Hematopoietic multipotent progenitor cell treated with erythropoietin and hydrocortisone succinate and interleukin-3 and kit ligand, for 6 days (in vitro differentiated cells): Measurements from ENCODE around the gene ARID3A.

Experiments used
- DNase-seq: peaks from one replicate; pipeline ENCODE4 v3.0.0-alpha.2; 2015

ARID3A gene

GRCh38 chr19:912181-913079 is 13.4 kb upstream of the ARID3A start:
- DNase-seq, result no peak

- DNase-seq, result peak; percentile 78
Observed at GRCh38 chr19:913080-913748, 12.6 kb upstream of the ARID3A start, which contains the start of gene R3HDM4. Gene R3HDM4, minus strand, starts transcription at chr19:913219. Its CDS starts 62 bp downstream, at chr19:913157.

- peak; percentile 50 for DNase-seq
Observed at GRCh38 chr19:916645-917322, 9.1 kb upstream of the ARID3A start.

GRCh38 chr19:917323-918151 is 8.3 kb upstream of the ARID3A start, which contains the start of gene KISS1R:
Gene KISS1R, plus strand, starts transcription at chr19:917333. Its CDS starts 170 bp downstream, at chr19:917503.
- DNase-seq, result peak; percentile 62

- DNase-seq, result no peak
Observed at GRCh38 chr19:918152-918437, 7.7 kb upstream of the ARID3A start.

GRCh38 chr19:918481-919198 is 7.2 kb upstream of the ARID3A start:
- no peak for DNase-seq

GRCh38 chr19:919199-920050 is 6.4 kb upstream of the ARID3A start:
- DNase-seq, result peak; percentile 58

GRCh38 chr19:920051-920864 is 5.6 kb upstream of the ARID3A start:
- peak; percentile 65 for DNase-seq

- peak; percentile 52 for DNase-seq
Observed at GRCh38 chr19:924553-925086, 1.2 kb upstream of the ARID3A start.

- DNase-seq, result peak; percentile 90
Observed at GRCh38 chr19:925087-925525, 729 bp upstream of the ARID3A start.

- no peak for DNase-seq
Observed at GRCh38 chr19:926323-926588, 421 bp downstream of the ARID3A start.

- peak; percentile 84 for DNase-seq
Observed at GRCh38 chr19:926589-927350, 935 bp downstream of the ARID3A start.

- DNase-seq, result no peak
Observed at GRCh38 chr19:927351-927779, 1.5 kb downstream of the ARID3A start.

GRCh38 chr19:927780-928401 is 2.1 kb downstream of the ARID3A start:
- DNase-seq, result no peak

GRCh38 chr19:928471-929202 is 2.8 kb downstream of the ARID3A start:
- no peak for DNase-seq

GRCh38 chr19:929203-929890 is 3.5 kb downstream of the ARID3A start:
- DNase-seq, result no peak

- no peak for DNase-seq
Observed at GRCh38 chr19:929891-930258, 4.0 kb downstream of the ARID3A start.
